Measurements from ENCODE around the gene VWDE. TPM values are rescaled to one million over a fixed set of nuclear protein-coding genes. Genes with fewer than 3 reads are reported as not detected.

Gene VWDE
- total and polyA plus RNA-seq, 2 of the 8 experiments (the other 6 are each of a cell fraction or from before 2014, with no cell fraction given) = 11.0 to 21.2 TPM

- Histone ChIP-seq H3K23me2 (ENCODE audit: low read depth, low read length) (no peaks in the 10 kb centered on the region), H2BK12ac (ENCODE audit: low read depth, low read length) (no peak overlapping the region), H4K5ac (ENCODE audit: insufficient read length, low read depth, low read length) (no peak overlapping the region), H3K79me2 (ENCODE audit: control insufficient read depth in 1 of 2, insufficient read depth in 2 of 2, low read length in 2 of 2) (no peaks in the 10 kb centered on the region; a peak in 1 of 4 replicates), H3K18ac (ENCODE audit: extremely low read depth, low read length) (peak overlapping the region; percentile 1; the same call in 1 of the 2 replicates), H3K4me2 (ENCODE audit: insufficient read depth in 1 of 2, low read depth in 2 of 2, low read length in 2 of 2) (no peak overlapping the region), H3K4me1 (replicated peaks in 1 of 4; ENCODE audit: control insufficient read depth in 3 of 4, insufficient read depth in 4 of 4, low read length in 3 of 4) (peaks cover 0 to 10% (median 6%) of the 10 kb centered on the region in 4 experiments; a peak in 4 of 7 replicates), H3K27ac (ENCODE audit: low read depth, low read length) (no peak overlapping the region), H4K91ac (replicated peaks; ENCODE audit: insufficient read length, low read length) (no peak overlapping the region), H2BK5ac (ENCODE audit: low read depth, low read length) (peak overlapping the region; percentile 64; the same call in 1 of the 2 replicates), H4K20me1 (replicated peaks in 1 of 2; ENCODE audit: control insufficient read depth in 1 of 2, insufficient read depth in 2 of 2, low read length in 2 of 2) (no peaks in the 10 kb centered on the region), H3K36me3 (ENCODE audit: control insufficient read depth in 2 of 4, insufficient read depth in 4 of 4, low read length in 3 of 4) (peaks cover 0 to 10% (median 0%) of the 10 kb centered on the region in 4 experiments; a peak in 3 of 8 replicates), H3K27me3 (replicated peaks in 1 of 4; ENCODE audit: control insufficient read depth in 3 of 4, extremely low read depth in 1 of 4, insufficient read depth in 3 of 4, low read length in 3 of 4) (no peaks in the 10 kb centered on the region), H2BK120ac (replicated peaks; ENCODE audit: low read depth, low read length) (peak overlapping the region; percentile 94), H2BK15ac (ENCODE audit: low read length) (no peak overlapping the region), H3K79me1 (ENCODE audit: low read depth, low read length) (no peaks in the 10 kb centered on the region), H3K4me3 (ENCODE audit: extremely low read depth in 1 of 4, insufficient read depth in 2 of 4, low read depth in 3 of 4, low read length in 4 of 4) (no peak overlapping the region), H4K8ac (ENCODE audit: extremely low read depth, insufficient read depth, low read length) (no peak overlapping the region), H3K9ac (replicated peaks in 1 of 4; ENCODE audit: extremely low read depth in 1 of 4, low read depth in 3 of 4, low read length in 3 of 4) (no peak overlapping the region), H3K56ac (replicated peaks; ENCODE audit: insufficient read length, low read depth, low read length) (no peak overlapping the region), H3K9me3 (ENCODE audit: insufficient read depth in 2 of 2, low read depth in 1 of 2, low read length in 1 of 2) (no peaks in the 10 kb centered on the region), H2BK20ac (ENCODE audit: low read length) (peak overlapping the region; percentile 73; the same call in 1 of the 2 replicates), H2AFZ (ENCODE audit: low read length) (no peak overlapping the region), H2AK5ac (ENCODE audit: low read depth, low read length) (no peak overlapping the region), H3K23ac (ENCODE audit: insufficient read length) (no peak overlapping the region), H3K4ac (replicated peaks; ENCODE audit: insufficient read length, low read depth, low read length) (no peak overlapping the region), H3K14ac (ENCODE audit: insufficient read length) (no peak overlapping the region)
- FAIRE-seq = no peak
- ChIA-PET POLR2A (ENCODE audit: partially characterized antibody) (interaction anchor here (0.9 kb wide), 1 partner anchor 13 kb away, joined by 3 read pairs; no protein-coding TSS in a partner anchor), CTCF (ENCODE audit: partially characterized antibody) (interaction anchor here (0.8 to 2.0 kb wide), 4 partner anchors 95 to 499 kb away, joined by 3 to 7 read pairs (median 6); no protein-coding TSS in a partner anchor)
- TF ChIP-seq BRCA1 (IDR thresholded peaks at IDR 0.05; ENCODE audit: low read depth, low read length) = no peak
- no peak for TF ChIP-seq JUND (IDR thresholded peaks at IDR 0.05; ENCODE audit: low read length)
- TF ChIP-seq RXRA (IDR thresholded peaks at IDR 0.05; ENCODE audit: insufficient read depth, low read depth, low read length) = no peak
- TF ChIP-seq EP300 (IDR thresholded peaks at IDR 0.05; ENCODE audit: borderline replicate concordance in 1 of 2, low read depth in 2 of 2, low read length in 2 of 2) = no peak
- no peak for TF ChIP-seq MAFK (IDR thresholded peaks at IDR 0.05; ENCODE audit: low read depth, low read length)
- 86% methylated on average over 3 of the region's 3 CpGs; no CpG with 5 or more reads in 1 of the 2 experiments for WGBS, 2 experiments (ENCODE audit: extremely low coverage in 1 of 2, insufficient coverage in 1 of 2, insufficient read length in 1 of 2, insufficient replicate concordance in 2 of 2, low coverage in 1 of 2, low lambda C conversion rate in 2 of 2, missing lambda C conversion rate in 1 of 2)
- DNase-seq (ENCODE audit: low read depth in 1 of 2, low spot score in 2 of 2) = no peak
These were observed 75.7 kb downstream of the VWDE start for GRCh38 chr7:12327922-12328321.

All from H1 (cell line).